Renal pelvis (tissue), 3 donors: Measurements from ENCODE around the gene BAZ2B. TPM values are rescaled to one million over a fixed set of nuclear protein-coding genes. Genes with fewer than 3 reads are reported as not detected.

ENCODE experiments used
- polyA plus RNA-seq, 3 donors: library from polyadenylated mRNA; unstranded; fragments of 120-200 nt; gene quantifications; one replicate each; pipeline ENCODE4 v1.2.1, GENCODE V29; 2013; ENCODE audit not compliant: insufficient read length in 3 of 3

BAZ2B gene
- polyA plus RNA-seq, 3 donors: 71.4 to 83.8 (median 77.0) TPM

Other genes with a start within 250 kb of the BAZ2B start
- 100 to 1,000 TPM; 133 to 148 (median 143) TPM for gene MARCHF7, start 96.0 kb upstream of the BAZ2B start, polyA plus RNA-seq
- 10 to 100 TPM; 10.5 to 11.2 (median 10.9) TPM for gene CD302, start 181.7 kb upstream of the BAZ2B start, polyA plus RNA-seq